ENCODE results near the gene GPNMB.
"Not testable (repeated sequence)": the region's sequence is repeated elsewhere in the genome, so short reads cannot be mapped to it uniquely, and the experiment has no call there.

Gene GPNMB

GRCh38 chr7:23246555-23246954 lies at the start of gene GPNMB:
Gene GPNMB (plus strand): TSS chr7:23246775. CDS start chr7:23246858, 83 bp downstream.
- DNase-seq, result peak; percentile 87

- not testable (repeated sequence) for DNase-seq
Measured at GRCh38 chr7:23197745-23198144, 48.8 kb upstream of the GPNMB start.

DNA sequence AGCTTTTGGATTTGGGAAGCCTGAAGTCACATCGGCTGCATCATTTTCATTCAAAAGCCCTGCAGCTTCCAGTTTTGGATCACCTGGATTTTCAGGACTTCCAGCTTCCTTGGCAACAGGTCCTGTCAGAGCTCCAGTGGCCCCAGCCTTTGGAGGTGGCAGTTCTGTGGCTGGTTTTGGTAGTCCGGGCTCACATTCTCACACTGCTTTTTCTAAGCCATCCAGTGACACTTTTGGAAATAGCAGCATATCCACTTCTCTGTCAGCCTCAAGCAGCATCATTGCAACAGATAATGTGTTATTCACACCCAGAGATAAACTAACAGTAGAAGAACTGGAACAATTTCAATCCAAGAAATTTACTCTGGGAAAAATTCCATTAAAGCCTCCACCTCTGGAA lies 46.2 kb upstream of the GPNMB start:
- no peak for DNase-seq

DNA sequence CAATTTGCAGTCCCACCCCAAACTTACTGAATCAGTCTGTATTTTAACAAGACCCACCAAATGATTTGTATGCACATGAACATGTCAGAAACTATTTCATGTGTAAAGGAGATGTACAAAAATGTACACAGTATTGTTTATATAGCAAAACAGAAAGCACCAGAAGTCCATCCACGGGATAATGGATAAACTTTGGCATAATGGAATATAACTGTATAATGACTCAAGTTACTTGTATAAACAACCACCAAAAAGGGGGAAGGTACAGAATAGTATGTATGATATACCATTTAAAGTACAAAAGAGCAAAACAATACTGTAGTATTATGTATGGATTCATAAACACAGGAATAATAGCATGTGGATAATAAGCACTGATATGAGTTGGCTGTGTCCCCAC lies 42.3 kb upstream of the GPNMB start:
- DNase-seq, result no peak

DNA sequence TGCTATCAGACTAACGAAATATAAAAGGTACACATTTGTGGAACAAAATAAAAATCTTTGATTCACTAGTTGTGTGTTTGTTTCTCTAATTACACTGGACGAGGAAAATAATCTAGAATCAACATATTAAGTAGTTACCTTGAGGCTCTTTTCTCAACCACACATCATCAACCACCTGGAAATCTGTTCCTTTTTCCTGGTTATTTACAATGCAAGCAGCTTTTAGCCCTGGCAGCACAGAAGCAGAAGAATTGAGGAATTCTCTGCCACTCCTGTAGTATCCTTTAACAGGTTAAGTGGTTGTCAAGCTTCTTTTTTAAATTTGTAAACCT lies 41.0 kb upstream of the GPNMB start:
- no peak for DNase-seq

DNA sequence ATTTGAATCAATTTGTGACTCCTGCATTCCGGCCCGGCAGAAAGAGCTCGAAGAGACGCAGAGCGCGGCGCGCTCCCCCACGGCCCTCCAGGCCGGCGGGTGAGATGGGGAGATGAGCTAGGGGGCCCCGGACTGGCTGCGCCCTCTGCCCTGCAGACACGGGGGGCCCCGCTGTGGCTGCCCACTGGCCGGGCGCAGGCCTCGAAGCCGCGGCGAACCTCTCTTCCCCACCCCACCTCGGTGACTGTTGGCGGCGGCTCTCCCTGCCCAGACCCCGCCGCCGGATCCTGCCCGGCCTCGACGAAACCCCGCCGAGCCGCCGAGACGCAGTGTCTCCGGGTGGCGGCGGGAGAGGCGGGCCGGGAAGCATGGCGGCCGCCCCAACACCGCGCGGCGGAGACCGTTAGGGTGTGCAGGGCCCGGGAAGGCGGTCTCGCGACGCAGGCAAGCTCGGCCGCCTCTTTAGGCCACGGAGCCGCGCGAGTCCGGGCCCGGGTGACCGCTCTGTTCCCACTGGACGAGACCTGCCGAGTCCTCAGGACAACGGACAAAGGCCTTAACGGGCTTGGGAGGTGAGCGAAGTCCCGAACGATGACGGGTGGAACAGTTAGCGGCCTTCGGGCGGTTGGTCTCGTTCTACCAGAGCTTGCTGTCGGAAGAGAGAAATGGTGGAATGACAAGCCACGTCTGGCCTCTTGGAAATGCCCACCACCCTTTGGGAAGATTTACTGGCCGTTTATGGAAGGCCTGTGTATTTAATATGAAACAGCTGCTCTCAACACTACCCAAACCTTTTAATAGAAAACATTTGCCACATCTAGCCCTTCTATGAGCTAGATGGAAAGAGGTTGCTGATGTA lies 40.4 kb upstream of the GPNMB start:
- no peak for DNase-seq

GRCh38 chr7:23207021-23207420 lies 39.6 kb upstream of the GPNMB start:
- peak; percentile 75 for DNase-seq

GRCh38 chr7:23207884-23208283 lies 38.7 kb upstream of the GPNMB start:
- peak; percentile 88 for DNase-seq

DNA sequence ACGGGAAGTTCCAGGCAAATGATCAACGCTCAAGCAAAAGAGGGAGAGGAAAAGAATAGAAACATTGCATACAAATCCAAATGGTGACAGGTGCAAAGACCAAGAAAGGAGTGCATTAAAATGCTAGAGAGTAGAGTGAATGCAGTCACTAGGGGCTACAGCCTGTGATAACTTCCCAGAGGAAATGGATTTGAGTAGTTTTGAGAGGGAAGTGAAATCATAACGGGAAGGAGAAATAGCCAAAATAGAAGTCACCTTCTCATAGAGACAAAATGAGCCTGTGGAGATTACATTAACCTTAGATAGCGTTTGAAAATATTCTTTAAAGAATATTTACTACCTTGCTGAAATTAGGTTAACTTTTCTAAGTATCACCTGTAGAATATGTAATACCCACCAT lies 38.3 kb upstream of the GPNMB start:
- peak; percentile 70 for DNase-seq

DNA sequence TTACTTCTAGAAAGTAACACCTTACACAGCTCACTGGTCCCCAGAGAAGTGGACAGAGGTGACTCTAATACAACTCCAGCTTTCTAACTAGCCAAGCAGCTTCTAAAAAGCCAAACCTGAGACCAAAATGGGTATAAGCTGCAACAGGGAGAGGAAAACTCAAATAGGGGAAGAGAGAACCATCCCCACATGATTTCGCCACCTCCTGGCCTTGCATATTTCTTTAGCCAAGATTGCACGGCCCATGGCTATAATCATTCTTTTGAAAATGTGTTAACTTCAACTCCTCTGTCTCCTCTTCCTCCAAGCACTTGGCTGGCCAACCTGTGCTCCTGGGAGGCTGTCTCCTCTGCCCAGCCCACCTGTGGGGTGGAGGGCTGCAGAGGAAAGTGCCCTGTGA lies 36.1 kb upstream of the GPNMB start:
- peak; percentile 80 for DNase-seq

DNA sequence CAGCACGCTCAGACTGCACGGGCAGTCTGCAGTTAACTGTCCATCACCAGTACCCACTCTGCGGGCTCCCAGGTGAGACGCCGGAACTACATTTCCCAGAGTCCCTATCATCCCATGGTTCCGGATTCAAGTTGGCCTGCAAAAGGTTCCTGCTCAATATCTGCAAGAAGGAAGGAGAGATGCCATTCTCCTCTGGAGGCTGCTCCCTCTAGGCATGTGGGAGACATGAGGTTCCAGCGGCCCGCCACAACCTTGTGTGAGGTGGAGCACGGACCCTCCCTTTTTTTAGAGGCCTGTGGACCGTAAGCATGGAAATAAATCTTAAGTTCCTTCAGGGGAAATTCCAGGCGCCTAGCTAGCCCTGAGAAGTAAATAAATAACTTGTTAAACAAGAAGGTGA lies 35.0 kb upstream of the GPNMB start:
- no peak for DNase-seq

DNA sequence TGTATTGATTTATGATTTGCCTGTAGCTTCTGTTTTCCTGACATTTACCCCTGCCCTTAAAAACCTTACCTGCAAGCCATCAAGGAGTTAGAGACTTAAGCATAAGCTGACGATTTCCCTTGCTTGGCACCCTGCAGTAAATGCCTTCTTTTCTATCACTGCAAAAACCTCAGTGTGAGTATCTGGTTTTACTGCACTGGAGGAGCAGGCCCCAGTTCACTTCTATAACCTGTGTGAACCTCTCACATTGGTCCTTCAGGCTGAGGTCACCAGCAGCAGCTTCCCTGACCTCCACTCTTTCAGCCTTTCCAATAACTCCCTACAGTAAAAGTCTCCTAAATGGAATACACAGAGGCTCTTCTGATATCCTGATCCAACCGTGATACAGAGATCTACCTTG lies 34.2 kb upstream of the GPNMB start:
- DNase-seq, result no peak

- peak; percentile 24 for DNase-seq
Measured at GRCh38 chr7:23212841-23213240, 33.7 kb upstream of the GPNMB start.

DNA sequence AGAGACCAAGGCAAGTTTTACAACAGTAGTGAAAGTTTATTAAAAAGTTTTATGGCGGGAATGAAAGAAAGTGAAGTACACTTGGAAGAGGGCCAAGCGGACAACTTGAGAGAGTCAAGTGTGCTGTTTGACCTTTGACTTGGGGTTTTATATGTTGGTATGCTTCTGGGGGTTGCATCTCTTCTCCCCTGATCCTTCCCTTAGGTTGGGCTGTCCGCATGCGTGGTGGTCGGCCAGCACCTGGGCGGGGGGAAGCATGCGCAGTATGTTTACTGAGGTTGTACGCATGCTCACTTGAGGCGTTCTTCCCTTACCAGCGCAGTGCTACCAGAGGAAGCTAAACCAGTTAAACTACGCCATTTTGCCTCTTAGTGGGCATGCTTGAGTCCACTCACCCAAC lies 32.8 kb upstream of the GPNMB start:
- DNase-seq, result no peak

DNA sequence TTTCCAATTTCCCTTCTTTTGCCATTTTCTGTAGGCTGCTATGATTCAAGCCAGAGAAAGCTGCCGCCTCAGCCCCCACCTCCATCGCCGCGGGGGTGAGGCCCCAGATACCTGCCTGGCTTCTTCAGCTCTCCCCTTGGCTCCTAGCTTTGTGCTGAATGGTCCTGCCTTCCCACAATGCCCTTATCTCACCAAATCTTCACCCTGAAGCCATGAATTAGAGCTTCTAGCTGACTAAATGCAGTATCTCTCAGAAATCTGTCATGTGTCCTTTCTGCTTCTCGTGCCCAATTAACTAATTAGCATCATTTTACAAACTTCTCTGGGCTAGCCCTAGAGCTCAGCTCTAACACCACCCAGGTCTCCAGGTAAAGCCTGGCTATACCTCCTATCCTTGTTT lies 32.2 kb upstream of the GPNMB start:
- DNase-seq, result no peak

GRCh38 chr7:23214938-23215337 lies 31.6 kb upstream of the GPNMB start:
- DNase-seq, result no peak

GRCh38 chr7:23216021-23216420 lies 30.6 kb upstream of the GPNMB start:
- peak; percentile 95 for DNase-seq

GRCh38 chr7:23218196-23218595 lies 28.4 kb upstream of the GPNMB start:
- DNase-seq, result no peak

DNA sequence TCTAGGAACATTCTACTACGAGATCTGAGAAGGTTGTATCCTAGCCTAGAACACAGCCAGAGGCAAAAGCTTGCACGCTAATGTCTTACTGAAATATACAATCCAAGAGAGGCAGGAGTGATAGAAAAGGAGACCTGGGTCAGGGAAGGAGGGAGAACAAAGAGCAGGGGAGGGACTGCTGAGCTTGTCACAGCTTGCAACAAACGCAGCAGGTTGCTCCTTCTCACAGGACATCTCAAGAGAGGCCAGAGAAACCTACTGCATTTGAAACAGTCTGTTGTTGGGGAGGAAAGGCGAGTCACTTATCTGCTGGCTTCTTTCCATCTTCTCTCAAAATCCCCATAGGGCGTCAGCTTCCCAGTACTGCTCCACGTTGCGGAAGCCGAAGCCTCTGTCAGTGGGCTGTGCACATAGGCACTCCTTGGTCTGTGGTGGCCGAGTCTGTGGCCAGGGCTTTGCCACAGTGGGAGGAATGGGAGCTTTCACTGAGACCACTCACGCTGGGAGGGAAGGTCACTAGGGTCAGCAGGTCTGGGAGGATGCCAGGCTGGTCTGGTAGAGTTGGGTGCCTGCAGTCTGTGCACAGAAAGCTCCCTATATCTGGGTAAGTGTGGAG lies 25.8 kb upstream of the GPNMB start:
- DNase-seq, result no peak

DNA sequence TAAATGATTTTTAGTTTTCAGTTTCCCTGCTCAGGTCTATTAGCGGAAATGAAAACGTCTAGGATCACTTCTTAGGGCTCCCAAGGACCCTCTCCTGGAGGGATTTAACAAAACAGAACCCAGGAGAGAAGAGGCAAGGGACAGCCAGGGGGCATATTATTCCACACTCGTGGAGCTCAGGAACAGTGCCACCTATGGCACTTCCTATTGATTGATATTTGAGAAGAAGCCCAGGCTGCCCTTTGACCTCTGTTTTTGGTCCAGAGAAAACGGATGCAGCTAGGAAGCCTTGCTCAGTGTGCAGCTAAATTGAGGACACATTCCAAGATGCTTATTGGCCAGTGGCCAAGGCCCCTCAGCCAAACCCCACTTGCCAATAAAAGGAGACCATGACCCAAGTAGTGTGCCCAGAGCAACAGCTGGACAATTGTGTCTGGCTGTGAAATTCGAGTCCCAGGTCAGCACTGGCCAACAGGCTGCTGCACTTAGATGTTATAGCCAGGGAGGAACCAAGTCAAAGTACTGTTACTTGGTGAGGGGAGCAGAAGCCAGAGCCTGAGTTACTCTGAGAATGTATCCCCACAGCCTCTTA lies 24.0 kb upstream of the GPNMB start:
- no peak for DNase-seq

- not testable (repeated sequence) for DNase-seq
Measured at GRCh38 chr7:23224364-23224763, 22.2 kb upstream of the GPNMB start.

DNA sequence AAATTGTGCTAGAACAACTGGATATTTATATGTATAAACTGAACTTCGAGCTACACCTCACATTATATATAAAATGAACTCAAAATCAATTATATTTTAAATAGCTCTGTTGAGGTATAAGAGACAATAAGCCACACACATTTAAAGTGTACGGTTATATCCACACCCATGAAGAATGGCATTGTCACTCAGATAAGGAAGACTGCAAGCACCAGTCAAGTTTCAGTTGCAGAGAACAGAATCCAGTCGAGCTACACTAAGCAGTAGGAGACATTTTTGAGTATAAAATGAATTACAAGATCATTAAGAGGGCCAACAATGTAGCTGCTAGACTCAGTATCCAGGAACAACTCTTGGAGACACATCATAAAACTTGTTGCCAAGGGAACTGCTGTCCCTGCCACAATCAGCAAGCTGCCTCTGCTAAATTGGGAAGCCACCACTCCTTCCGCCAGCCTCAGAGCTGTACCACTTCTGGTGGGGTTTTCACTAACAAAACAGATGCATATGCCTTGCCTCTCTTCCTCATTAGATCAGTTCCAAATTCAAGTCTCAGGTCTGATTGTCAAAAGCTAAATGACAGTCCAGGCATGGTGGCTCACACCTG lies 19.6 kb upstream of the GPNMB start:
- no peak for DNase-seq

- DNase-seq, result no peak
Measured at GRCh38 chr7:23228412-23228811, 18.2 kb upstream of the GPNMB start.

DNA sequence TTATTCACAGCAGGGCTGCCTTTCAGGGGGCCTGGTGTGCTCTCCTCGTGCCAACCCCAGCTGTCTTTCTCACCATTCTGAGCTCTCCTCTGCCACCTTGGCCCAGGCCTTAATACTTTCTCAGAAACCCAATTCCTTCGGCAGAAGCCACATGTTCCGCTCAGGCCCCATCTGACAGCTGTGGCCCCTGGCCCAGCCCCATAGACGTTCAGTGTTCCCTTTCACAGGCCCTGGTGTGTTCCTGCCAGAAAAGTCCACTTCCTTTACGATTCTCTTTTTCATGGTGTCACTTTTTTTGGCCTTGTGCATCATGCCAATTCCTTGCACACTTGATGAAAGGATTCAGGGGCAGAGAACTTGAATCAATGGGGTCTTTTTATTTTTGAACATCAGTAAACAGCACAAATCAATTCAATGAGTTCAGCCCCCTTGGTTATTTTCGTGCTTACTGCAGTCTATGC lies 15.9 kb upstream of the GPNMB start:
- no peak for DNase-seq
